Gastrocnemius medialis (tissue), 4 donors: ENCODE data around the gene TMEM14A.

Experiments used
- POLR2A ChIP-seq, 2 donors: fragments of 450-650 bp; IDR thresholded peaks; one replicate each; pipeline ENCODE4 v1.6.1; 2017; ENCODE audit warnings: antibody characterized with exemption in 2 of 2, mild to moderate bottlenecking in 2 of 2, moderate library complexity in 2 of 2
- TF ChIP-seq, protein P1 (sequence below), 5 experiments: fragments of 450-650 bp in 3 of 5; fragments of 200-600 bp in 2 of 5; sonication (generic) in 2 of 5; IDR thresholded peaks in 4 of 5; conservative IDR thresholded peaks in 1 of 5; 1 replicate in 4 of 5; 2 replicates in 1 of 5; pipeline ENCODE4 v1.5.1; 2016 to 2019; ENCODE audit warnings: antibody characterized with exemption in 5 of 5, mild to moderate bottlenecking in 3 of 5, moderate library complexity in 3 of 5

DNA sequence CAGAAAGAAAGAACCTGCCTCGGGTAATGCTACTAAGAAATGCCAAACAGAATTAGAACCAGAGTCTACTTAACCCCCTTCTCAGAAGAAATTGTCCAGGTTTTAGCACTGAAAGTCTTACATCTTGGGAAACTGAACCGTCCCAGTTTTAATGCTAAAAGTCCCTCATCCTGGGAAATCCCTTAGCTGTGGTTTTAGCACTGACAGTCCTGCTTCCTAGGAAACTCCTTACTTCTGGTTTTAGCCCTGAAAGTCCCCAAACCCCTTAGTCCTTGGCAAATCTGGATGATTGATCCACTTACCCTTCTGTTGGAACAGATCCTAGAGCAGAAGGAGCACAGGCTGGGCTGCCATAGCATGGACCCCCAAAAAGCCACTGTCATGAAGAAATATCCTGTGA lies 4.8 kb upstream of the TMEM14A start:
- TF ChIP-seq, protein P1, sequence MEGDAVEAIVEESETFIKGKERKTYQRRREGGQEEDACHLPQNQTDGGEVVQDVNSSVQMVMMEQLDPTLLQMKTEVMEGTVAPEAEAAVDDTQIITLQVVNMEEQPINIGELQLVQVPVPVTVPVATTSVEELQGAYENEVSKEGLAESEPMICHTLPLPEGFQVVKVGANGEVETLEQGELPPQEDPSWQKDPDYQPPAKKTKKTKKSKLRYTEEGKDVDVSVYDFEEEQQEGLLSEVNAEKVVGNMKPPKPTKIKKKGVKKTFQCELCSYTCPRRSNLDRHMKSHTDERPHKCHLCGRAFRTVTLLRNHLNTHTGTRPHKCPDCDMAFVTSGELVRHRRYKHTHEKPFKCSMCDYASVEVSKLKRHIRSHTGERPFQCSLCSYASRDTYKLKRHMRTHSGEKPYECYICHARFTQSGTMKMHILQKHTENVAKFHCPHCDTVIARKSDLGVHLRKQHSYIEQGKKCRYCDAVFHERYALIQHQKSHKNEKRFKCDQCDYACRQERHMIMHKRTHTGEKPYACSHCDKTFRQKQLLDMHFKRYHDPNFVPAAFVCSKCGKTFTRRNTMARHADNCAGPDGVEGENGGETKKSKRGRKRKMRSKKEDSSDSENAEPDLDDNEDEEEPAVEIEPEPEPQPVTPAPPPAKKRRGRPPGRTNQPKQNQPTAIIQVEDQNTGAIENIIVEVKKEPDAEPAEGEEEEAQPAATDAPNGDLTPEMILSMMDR (IDR thresholded peaks at IDR 0.05 in 4 of 5, conservative IDR thresholded peaks at IDR 0.05 in 1 of 5): no peak
- TF ChIP-seq POLR2A (IDR thresholded peaks at IDR 0.05): no peak
